ENCODE data around the gene KRTAP10-11.

The KRTAP10-11 gene

GRCh38 chr21:44666401-44667320, 20.4 kb downstream of the KRTAP10-11 start, which contains the start of gene KRTAP12-2:
TSS of gene KRTAP12-2 (minus strand) at chr21:44666927. CDS start at chr21:44666886, 41 bp downstream.
- no peak for TF ChIP-seq CTCF (IDR thresholded peaks at IDR 0.05; ENCODE audit: low read depth, low read length)
- no peak for DNase-seq (ENCODE audit: extremely low read depth, low read depth)

GRCh38 chr21:44667612-44668011, 21.4 kb downstream of the KRTAP10-11 start:
- TF ChIP-seq CTCF (IDR thresholded peaks at IDR 0.05; ENCODE audit: low read depth, low read length) = no peak
- DNase-seq (ENCODE audit: extremely low read depth, low read depth) = no peak

GRCh38 chr21:44670642-44671432, 24.6 kb downstream of the KRTAP10-11 start:
- TF ChIP-seq CTCF (IDR thresholded peaks at IDR 0.05; ENCODE audit: low read depth, low read length) = no peak

GRCh38 chr21:44671911-44672310, 25.7 kb downstream of the KRTAP10-11 start:
- DNase-seq (ENCODE audit: extremely low read depth, low read depth) = no peak
- no peak for TF ChIP-seq CTCF (IDR thresholded peaks at IDR 0.05; ENCODE audit: low read depth, low read length)

More at GRCh38 chr21:44670642-44671432, 24.6 kb downstream of the KRTAP10-11 start:
- DNase-seq (ENCODE audit: extremely low read depth, low read depth) = no peak

GRCh38 chr21:44677881-44678280, 31.7 kb downstream of the KRTAP10-11 start:
- TF ChIP-seq CTCF (IDR thresholded peaks at IDR 0.05; ENCODE audit: low read depth, low read length) = no peak
- no peak for DNase-seq (ENCODE audit: extremely low read depth, low read depth)

GRCh38 chr21:44681152-44681551, 34.9 kb downstream of the KRTAP10-11 start:
- DNase-seq (ENCODE audit: extremely low read depth, low read depth) = no peak
- no peak for TF ChIP-seq CTCF (IDR thresholded peaks at IDR 0.05; ENCODE audit: low read depth, low read length)

All from AG09319 (cell line).